ENCODE measurements around the gene YTHDC2.

- peak; percentile 89 for TF ChIP-seq CTCF (conservative IDR thresholded peaks at IDR 0.05; ENCODE audit: low read length)
- TF ChIP-seq EZH2phosphoT487 (IDR thresholded peaks at IDR 0.05; ENCODE audit: borderline replicate concordance, low read depth, low read length): no peak
Observed at GRCh38 chr5:113606298-113607134, 93.0 kb downstream of the YTHDC2 start.
